Cortex of kidney (tissue), 1 donor: ENCODE results near the gene LVRN.

ENCODE experiments used
- DNase-seq: peaks from one replicate; lab custom pipeline; 2025; lab: John Stamatoyannopoulos, UW

LVRN gene

DNA sequence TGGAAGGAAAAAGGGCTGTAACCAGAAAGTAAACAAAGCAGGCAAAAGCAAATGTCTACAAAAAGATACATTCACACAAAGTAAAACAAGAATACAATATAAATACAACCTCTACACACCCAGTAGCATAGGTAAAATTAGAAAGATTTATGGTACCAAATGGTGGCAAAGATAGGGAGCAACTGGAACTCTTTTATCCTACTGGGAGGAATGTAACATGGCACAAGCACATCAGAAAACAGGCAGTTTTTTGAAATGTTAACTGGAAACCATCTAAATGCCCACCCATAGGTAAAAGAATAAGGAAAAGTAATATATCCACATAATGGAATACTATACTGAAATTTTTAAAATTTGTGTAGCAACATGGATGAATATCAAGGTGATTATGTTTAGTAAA lies 61.3 kb downstream of the LVRN start:
- DNase-seq: no peak

DNA sequence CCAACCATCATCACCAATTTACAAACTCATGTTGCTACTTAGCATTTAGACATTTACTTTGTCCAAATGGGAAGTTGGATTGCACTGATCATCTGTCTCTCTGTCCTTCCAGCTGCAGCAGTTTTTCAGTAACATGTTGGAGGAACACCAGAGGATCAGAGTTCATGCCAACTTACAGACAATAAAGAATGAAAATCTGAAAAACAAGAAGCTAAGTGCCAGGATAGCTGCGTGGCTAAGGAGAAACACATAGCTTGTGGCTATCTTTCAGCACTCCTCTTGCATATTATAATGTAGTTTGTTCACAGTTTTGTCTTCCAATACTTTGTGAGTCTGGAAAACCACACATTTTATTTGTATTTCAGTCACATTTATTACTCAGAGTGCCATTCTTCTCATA lies 63.6 kb downstream of the LVRN start:
- no peak for DNase-seq

DNA sequence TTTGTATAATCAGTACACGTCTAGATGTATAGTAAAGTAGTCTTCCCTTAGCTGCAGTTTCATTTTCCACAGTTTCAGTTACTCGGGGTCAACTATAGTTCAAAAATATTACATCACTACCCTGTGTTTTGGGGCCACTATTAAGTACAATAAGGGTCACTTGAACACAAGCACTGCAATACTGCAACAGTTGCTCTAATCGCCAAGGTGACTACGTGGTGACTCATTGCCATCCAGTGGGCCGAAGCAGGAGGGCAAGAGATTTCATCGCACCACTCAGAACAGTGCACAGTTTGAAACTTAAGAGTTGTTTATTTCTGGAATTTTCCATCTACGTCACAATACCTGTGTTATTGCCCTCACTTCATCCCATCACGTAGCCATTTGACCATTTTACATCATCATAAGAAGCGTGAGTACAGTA lies 69.8 kb downstream of the LVRN start, which contains the start of gene ARL14EPL:
ARL14EPL (plus strand) TSS at position 379 of the 424 bp plus-strand sequence. CDS start 18,994 bp downstream, outside the sequence.
- no peak for DNase-seq

DNA sequence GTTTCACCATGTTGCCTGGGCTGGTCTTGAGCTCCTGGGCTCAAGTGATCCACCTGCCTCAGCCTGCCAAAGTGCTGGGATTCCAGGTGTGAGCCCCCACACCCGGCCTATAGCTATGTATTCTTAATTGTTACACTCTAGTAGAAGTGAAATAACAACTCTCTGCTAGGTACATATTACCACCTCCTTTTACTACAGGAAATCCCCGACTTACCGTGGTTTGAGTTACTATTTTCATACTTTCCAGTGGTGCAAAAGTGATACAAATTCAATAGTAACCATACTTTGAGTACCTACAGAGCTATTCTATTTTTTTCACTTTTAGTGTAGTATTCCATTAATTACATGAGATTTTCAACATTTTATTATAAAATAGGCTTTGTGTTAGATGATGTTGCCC lies 70.7 kb downstream of the LVRN start:
- DNase-seq: no peak

DNA sequence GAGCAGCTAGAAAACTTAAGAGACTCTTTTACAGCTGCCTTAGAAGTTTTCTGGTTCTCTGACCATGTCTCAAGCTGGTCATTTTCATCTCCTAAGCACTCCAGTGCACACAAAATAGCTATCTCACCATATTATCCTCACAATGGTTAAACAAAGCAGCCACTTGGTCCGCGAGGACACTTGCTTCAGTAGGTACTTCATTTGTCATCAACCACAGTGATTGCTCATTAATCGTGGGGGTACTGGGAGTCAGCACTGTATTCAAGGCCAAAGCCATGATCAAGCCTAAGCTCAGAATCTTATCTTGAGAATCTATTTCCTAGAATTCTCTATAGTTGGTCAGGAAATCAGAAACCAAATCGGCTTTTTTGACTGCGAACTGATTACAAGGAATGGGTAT lies 72.8 kb downstream of the LVRN start:
- DNase-seq: no peak

DNA sequence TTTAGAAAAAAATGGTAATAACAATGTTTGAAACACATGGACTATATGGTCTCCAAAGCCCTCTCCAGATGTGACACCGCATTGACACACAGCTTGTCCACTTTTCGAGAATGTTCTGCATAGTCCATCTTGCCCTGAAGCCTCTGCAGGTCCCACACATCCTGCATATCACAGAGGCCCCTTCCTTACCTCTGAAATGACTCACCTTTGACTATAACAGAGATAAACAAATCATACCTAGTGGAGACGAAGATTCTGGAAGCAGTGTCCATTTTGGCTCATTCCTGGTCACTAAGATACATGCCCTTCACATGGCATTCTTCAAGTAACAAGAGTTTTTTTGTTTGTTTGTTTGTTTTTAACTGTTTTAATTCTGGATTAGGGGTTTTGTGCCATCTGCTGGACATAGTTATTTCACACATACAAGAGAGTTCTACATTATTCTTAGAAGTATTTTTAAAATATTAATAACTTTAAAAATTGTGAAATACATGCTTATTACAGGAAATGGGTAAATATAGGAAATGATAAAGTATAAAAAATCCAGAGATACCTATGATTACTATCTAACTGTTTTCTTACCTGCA lies 75.1 kb downstream of the LVRN start:
- DNase-seq: no peak

DNA sequence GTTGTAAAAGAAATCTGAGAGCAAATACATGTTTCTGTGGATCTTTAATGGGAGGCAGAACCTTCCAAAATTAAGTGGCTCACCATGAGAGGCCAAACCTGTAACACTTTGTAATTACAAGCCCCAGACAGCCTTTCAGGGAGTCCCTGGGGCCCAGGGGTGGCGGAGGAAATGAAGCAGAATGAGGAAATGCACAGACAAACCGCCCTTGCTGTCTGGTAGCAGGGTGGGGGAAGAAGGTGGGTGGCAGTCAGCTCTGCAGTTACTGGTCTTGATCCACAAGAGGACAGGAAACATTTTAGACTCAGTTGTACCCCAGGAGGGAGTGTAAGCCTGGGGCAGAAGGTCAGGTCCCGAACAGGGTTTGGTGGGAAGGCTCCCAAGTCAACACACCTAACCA lies 76.5 kb downstream of the LVRN start:
- DNase-seq: no peak

DNA sequence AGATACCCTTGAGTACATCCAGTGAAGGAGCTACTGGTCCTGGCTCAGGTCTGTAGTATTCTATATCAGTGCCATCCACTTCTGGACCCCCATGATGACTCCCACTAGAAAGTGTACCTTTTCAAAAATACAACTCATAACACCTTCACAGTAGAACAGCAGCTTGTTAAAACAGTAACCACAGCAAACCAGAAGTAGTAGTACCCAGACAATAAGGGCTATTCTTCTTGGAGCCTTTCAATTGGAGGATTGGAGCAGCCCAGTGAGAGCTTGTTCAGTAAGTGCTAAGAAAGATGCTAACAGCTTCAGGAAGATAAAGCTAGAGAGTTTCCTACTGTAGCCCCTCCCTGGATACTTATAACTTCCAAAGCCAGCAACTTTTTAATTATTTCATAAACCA lies 80.1 kb downstream of the LVRN start:
- no peak for DNase-seq

DNA sequence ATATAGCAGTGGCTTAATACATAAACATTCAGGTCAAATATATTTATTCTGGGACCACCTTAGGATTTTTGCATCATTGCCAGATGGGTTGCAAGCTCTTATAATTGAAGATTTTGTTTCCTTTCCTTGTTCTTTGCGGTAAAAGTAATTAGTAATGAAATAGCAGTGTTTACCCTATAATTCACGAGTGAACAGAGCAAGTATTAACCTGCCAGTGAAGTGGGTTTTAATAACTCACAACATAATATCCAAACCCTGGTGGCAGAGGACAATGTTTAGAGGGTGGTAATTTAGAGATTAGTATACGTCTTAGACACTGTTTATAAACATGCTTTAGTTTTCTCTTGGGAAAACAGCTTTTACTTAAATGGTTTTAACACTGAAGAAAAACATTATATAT lies 81.8 kb downstream of the LVRN start:
- DNase-seq: no peak

DNA sequence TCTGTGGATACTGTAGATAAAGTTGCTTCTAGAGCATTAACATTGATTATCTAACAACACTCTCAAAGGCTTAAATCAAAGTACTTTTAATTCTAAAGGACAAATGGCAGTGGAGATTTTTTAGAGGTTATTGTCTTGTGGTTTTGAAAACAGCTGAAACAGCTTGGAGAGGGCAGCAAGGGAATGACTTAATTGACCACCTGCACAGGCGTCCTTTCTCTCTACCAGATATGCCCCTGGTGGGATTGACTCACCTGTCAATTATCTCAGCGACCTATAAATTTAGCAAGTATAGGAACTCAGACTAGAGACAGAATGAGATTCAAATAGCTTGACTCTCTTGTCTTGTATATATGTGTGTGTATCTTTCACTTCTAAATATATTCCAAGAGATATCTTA lies 83.5 kb downstream of the LVRN start:
- no peak for DNase-seq

DNA sequence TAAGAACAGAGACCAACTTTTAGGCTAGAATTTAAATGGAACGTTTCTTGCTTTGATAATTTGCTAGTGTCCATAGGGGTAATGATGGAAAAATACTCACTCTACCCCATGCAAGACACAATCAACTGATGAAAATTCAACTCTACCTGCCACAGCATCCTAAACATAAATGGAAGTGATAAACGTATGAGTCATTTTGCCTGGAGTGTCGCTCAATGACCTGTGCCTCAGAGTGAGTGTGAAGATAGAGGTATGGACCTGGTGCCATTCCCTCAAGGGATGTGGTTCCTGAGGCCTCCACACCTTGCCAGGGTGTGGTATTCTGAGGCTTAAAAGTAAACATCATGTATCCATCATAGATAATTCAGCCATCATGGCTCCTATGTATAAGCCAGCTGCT lies 84.0 kb downstream of the LVRN start:
- DNase-seq: no peak

DNA sequence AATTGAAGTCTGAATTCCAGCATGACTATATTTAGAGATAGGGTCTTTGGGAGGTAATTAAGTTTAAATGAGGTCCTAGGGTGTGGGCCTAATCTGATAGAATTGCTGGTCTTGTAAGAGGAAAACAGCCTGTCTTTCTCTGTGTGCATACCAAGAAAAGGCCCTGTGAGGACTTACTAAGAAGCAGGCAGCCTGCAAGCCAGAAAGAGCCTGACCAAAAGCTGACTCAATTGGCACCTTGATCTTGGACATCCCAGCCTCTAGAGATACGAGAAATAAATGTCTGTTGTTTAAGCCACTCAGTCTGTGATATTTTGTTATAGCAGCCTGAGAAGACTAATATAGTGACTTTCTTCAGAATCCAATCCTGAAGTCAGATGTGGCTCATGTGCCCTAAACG lies 84.5 kb downstream of the LVRN start:
- DNase-seq: no peak

DNA sequence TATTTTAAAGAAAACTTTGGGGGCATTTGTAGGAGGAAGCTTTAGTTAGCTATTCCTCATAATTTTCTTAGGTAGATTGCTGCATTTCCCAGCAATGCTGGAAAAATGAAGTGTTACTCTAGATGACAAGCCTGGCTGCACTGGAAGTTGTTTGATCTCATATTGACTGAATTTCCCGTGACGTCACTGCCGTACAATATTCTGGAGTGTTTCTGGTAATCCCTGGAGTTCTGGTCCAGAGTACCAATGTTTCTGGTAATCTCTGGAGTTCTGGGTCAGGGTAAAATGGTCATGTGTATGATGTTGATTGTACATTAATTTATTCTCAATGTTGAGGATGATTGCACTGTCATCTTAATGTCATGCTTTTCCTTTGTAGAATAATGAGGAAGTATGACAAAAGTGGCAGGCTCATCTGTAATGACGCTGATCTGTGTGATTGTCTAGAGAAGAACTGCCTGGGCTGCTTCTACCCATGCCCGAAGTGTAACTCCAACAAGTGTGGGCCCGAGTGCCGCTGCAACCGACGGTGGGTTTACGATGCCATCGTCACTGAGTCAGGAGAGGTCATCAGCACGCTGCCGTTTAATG lies 96.2 kb downstream of the LVRN start:
- no peak for DNase-seq

DNA sequence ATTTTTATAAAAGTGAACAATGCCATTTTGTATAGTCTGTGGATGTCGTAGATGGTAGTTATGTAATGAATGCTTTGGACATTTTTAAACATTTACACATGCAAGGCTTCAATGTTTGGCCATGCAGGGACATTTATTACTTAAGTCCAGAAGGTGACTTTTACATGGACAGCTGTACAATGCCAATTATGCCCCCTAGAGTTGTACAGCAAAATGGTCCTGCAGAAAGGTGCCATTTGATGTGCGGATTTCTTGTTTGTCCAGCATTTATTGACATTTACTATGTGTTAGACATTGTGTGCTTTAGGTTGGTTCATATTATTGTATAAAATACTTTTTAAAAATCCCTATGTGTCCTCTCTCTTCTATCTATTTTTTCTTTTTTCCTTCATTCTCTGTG lies 100.1 kb downstream of the LVRN start:
- DNase-seq: no peak

DNA sequence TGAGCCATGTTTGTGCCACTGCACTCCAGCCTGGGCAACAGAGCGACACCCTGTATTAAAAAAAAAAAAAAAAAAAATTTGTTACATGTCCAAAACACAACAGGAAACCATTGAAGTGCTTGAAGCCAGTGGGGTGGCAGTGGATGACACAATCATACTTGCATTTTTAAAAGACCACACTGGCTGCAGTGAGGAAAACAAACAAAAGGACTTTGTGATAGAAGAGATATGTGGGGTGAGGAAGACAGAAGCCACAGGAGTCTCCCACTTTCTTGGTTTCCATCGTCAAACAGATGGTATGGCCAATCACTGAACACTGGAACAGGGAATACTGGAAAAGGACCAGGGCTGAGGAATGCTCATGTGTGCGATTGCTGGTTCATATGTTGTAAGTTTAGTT lies 101.7 kb downstream of the LVRN start:
- no peak for DNase-seq

DNA sequence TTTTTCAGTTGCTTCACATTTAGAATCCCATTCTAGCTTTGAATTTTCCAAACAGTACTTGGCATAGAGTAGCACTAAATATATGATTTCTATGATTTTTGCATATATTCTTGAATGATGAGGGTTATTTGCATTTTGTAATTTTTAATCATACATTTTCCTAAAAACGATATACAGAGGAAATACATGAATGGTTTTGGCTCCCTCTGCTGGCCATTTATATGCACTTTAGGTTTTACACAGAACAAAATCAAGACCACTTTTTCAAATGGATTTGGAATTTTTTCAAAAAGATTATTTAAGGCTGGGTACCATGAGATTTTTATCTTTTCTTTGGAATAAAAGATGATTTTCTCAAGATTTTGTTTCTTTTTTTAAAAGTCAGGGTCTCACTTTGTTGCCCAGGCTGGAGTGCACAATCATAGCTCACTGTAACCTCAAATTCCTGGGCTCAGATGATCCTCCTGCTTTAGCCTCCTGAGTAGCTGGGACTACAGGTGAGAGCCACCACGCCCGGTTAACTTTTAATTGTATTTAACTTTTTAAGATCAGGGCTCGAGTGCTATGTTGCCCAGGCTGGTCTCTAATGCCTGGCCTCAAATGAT lies 105.9 kb downstream of the LVRN start:
- DNase-seq: no peak

DNA sequence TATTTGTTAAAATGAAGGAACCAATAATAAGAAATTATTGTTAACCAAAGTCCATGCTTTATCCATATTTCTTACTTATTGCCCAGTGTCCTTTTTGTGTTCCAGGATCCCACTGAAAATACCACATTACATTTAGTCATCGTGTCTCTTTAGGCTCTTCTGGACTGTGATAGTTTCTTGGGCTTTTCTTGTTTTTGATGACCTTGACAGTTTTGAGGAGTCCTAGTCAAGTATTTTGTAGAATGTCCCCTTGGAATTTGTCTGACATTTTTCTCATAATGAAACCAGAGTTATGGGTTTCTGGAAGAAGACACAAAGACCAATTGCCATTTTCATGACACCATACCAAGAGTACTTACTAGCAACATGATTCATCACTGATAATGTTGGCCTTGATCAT lies 108.9 kb downstream of the LVRN start:
- DNase-seq: no peak

DNA sequence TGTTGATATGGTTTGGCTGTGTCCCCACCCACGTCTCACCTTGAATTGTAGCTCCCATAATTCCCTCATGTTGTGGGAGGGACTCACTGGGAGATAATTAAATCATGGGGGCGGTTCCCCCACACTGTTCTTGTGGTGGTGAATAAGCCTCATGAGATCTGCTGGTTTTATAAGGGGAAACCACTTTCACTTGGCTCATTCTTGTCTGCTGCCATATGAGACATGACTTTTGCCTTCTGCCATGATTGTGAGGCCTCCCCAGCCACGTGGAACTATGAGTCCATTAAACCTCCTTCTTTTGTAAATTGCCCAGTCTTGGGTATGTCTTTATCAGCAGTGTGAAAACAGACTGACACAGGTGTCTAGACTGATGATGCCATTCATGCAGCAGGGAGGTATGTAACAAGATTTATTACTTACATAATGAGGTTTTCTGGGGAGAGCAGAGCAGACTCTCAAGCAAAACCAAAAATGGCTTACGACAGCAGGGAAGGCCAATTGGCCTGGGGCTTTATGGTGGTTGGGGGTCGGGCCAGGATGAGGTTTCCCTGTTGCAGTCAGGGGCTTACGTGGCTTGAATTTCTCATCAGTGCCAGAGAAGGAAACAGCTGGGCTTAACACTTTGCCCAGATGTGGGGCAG lies 113.0 kb downstream of the LVRN start:
- DNase-seq: no peak

DNA sequence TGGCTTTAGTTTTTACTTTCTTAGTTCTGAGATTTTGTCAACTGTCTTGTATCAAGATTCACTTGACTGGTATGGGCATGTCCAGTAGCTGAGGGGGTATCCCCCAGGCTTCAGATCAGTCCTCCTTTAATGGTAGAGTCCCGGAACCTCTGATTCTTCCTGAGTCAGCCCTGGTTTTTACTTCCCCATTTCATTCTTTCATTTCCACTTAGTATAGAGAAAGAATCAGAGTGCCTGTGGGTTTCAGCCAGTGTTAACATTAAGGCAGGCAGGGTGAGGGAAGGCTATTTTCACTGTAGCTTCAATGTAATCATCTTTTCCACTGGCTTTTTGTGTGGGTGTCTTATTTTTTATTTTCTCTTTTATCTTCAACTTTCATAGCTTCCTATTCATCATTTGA lies 114.2 kb downstream of the LVRN start:
- DNase-seq: no peak
